ENCODE measurements around the gene KLHL22.

- TF ChIP-seq POLR2AphosphoS5 (IDR thresholded peaks at IDR 0.05; ENCODE audit: borderline replicate concordance, low read depth, low read length) (no peak), EZH2 (IDR thresholded peaks at IDR 0.05) (no peak), FOXP2 (optimal IDR thresholded peaks at IDR 0.05; ENCODE audit: control extremely low read depth, extremely low read length, insufficient read depth) (no peak)
Measured at GRCh38 chr22:20456064-20456721, 39.4 kb downstream of the KLHL22 start.
